Neural cell (in vitro differentiated cells): ENCODE data around the gene EGLN2. TPM values are rescaled to one million over a fixed set of nuclear protein-coding genes. Genes with fewer than 3 reads are reported as not detected.

Source experiments
- H2AFZ ChIP-seq: fragments of 200-600, 300-800 bp; sonication (generic), shearing (Covaris generic); 2 replicates; pipeline ENCODE4 v1.6.0; 2014; ENCODE audit warnings: low read depth, mild to moderate bottlenecking, antibody characterized with exemption, low read length, moderate library complexity
- H3F3A ChIP-seq: fragments of 200-600 bp; shearing (Covaris generic); 2 replicates; pipeline ENCODE4 v1.6.1; 2016; ENCODE audit warnings: mild to moderate bottlenecking, moderate library complexity, mixed read lengths, antibody characterized with exemption, low read length; ENCODE audit not compliant: insufficient read depth, poor library complexity, severe bottlenecking
- H3K27ac ChIP-seq: fragments of 200-600, 300-800 bp; sonication (generic), shearing (Covaris generic); 2 replicates; pipeline ENCODE4 v1.5.1; 2014; ENCODE audit warnings: mild to moderate bottlenecking, low read length, moderate library complexity
- H3K27me3 ChIP-seq: fragments of 300-800, 200-600 bp; sonication (generic), shearing (Covaris generic); 2 replicates; pipeline ENCODE4 v1.6.0; 2014; ENCODE audit warnings: mild to moderate bottlenecking, low read depth, low read length, moderate library complexity; ENCODE audit not compliant: insufficient read depth
- H3K36me3 ChIP-seq: fragments of 300-800, 200-600 bp; sonication (generic), shearing (Covaris generic); 2 replicates; pipeline ENCODE4 v1.5.1; 2014; ENCODE audit warnings: mild to moderate bottlenecking, antibody characterized with exemption, low read length, moderate library complexity; ENCODE audit not compliant: insufficient read depth
- H3K4me2 ChIP-seq: fragments of 300-800, 200-600 bp; sonication (generic), shearing (Covaris generic); 2 replicates; pipeline ENCODE4 v1.6.0; 2014; ENCODE audit warnings: mild to moderate bottlenecking, low read length
- H3K4me3 ChIP-seq: fragments of 300-800, 200-600 bp; sonication (generic), shearing (Covaris generic); 2 replicates; pipeline ENCODE4 v1.5.1; 2014; ENCODE audit warnings: mild to moderate bottlenecking, low read length, moderate library complexity
- H3K79me2 ChIP-seq: fragments of 200-600 bp; shearing (Covaris generic); replicated peaks from 2 replicates; pipeline ENCODE4 v1.6.0; 2014; ENCODE audit warnings: mild to moderate bottlenecking, low read length, moderate library complexity; ENCODE audit not compliant: insufficient read depth
- H3K9ac ChIP-seq: fragments of 300-800, 200-600 bp; sonication (generic), shearing (Covaris generic); 2 replicates; pipeline ENCODE4 v1.6.1; 2016; ENCODE audit warnings: mild to moderate bottlenecking, low read length, mixed read lengths
- H3K9me2 ChIP-seq: fragments of 200-600 bp; shearing (Covaris generic); 2 replicates; pipeline ENCODE4 v1.6.1; 2016; ENCODE audit warnings: mild to moderate bottlenecking, low read length, mixed read lengths; ENCODE audit not compliant: insufficient read depth
- H3K9me3 ChIP-seq: fragments of 200-600, 300-800 bp; sonication (generic), shearing (Covaris generic); 2 replicates; pipeline ENCODE4 v1.6.1; 2016; ENCODE audit warnings: mild to moderate bottlenecking, mixed run types, low read length, moderate library complexity, mixed read lengths
- H4K20me1 ChIP-seq: fragments of 200-600 bp; shearing (Covaris generic); 2 replicates; pipeline ENCODE4 v1.6.1; 2016; ENCODE audit warnings: mild to moderate bottlenecking, mixed run types; ENCODE audit not compliant: insufficient read depth
- CTCF ChIP-seq: fragments of 450-650 bp; IDR thresholded peaks from 2 replicates; pipeline ENCODE4 v1.5.1; 2014; ENCODE audit warnings: antibody characterized with exemption, mild to moderate bottlenecking, moderate library complexity; ENCODE audit not compliant: poor library complexity, severe bottlenecking
- EP300 ChIP-seq: fragments of 450-650 bp; conservative IDR thresholded peaks from 2 replicates; pipeline ENCODE4 v1.6.1; 2014; ENCODE audit warnings: antibody characterized with exemption, mild to moderate bottlenecking, moderate library complexity; ENCODE audit not compliant: poor library complexity, severe bottlenecking
- EZH2 ChIP-seq: fragments of 200-600, 300-800 bp; shearing (Covaris generic), sonication (generic); IDR thresholded peaks from 2 replicates; pipeline ENCODE4 v1.6.1; 2014; ENCODE audit warnings: antibody characterized with exemption, low read length, borderline replicate concordance, mild to moderate bottlenecking; ENCODE audit not compliant: insufficient read depth, poor library complexity, severe bottlenecking
- MXI1 ChIP-seq: fragments of 450-650 bp; conservative IDR thresholded peaks from 2 replicates; pipeline ENCODE4 v1.6.1; 2014; ENCODE audit warnings: antibody characterized with exemption, mild to moderate bottlenecking; ENCODE audit not compliant: poor library complexity, severe bottlenecking
- POLR2AphosphoS5 ChIP-seq: IDR thresholded peaks from 2 replicates; pipeline ENCODE4 v1.6.1; 2012
- RAD21 ChIP-seq: fragments of 450-650 bp; conservative IDR thresholded peaks from 2 replicates; pipeline ENCODE4 v1.6.1; 2014; ENCODE audit warnings: antibody characterized with exemption, mild to moderate bottlenecking, moderate library complexity
- SMC3 ChIP-seq: fragments of 450-650 bp; conservative IDR thresholded peaks from 2 replicates; pipeline ENCODE4 v1.6.1; 2014; ENCODE audit warnings: antibody characterized with exemption, mild to moderate bottlenecking, moderate library complexity; ENCODE audit not compliant: poor library complexity
- TAF1 ChIP-seq: IDR thresholded peaks from 2 replicates; pipeline ENCODE4 v1.6.1; 2012; ENCODE audit warnings: low read depth
- polyA plus RNA-seq: library from polyadenylated mRNA; depleted of rRNA; stranded (reverse); fragments of >200 nt; gene quantifications from 2 replicates; pipeline ENCODE4 v1.2.3, GENCODE V29; 2014
- TF ChIP-seq, protein P1 (sequence below): IDR thresholded peaks from 2 replicates; pipeline ENCODE4 v1.6.1; 2012; ENCODE audit warnings: borderline replicate concordance

Gene EGLN2
- polyA plus RNA-seq, 1 donor from 2014 or later = 112 TPM

- no peak overlapping the region for H3K9ac ChIP-seq
- TF ChIP-seq EZH2 = no peak
- no peak for TF ChIP-seq RAD21
- no peak for TF ChIP-seq TAF1
- no peak for TF ChIP-seq MXI1
- no peak for TF ChIP-seq EP300
- no peak for TF ChIP-seq SMC3
- no peak for TF ChIP-seq CTCF
- TF ChIP-seq POLR2AphosphoS5 = no peak
- TF ChIP-seq, protein P1, sequence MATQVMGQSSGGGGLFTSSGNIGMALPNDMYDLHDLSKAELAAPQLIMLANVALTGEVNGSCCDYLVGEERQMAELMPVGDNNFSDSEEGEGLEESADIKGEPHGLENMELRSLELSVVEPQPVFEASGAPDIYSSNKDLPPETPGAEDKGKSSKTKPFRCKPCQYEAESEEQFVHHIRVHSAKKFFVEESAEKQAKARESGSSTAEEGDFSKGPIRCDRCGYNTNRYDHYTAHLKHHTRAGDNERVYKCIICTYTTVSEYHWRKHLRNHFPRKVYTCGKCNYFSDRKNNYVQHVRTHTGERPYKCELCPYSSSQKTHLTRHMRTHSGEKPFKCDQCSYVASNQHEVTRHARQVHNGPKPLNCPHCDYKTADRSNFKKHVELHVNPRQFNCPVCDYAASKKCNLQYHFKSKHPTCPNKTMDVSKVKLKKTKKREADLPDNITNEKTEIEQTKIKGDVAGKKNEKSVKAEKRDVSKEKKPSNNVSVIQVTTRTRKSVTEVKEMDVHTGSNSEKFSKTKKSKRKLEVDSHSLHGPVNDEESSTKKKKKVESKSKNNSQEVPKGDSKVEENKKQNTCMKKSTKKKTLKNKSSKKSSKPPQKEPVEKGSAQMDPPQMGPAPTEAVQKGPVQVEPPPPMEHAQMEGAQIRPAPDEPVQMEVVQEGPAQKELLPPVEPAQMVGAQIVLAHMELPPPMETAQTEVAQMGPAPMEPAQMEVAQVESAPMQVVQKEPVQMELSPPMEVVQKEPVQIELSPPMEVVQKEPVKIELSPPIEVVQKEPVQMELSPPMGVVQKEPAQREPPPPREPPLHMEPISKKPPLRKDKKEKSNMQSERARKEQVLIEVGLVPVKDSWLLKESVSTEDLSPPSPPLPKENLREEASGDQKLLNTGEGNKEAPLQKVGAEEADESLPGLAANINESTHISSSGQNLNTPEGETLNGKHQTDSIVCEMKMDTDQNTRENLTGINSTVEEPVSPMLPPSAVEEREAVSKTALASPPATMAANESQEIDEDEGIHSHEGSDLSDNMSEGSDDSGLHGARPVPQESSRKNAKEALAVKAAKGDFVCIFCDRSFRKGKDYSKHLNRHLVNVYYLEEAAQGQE = no peak
- no peaks in the 10 kb centered on the region for H3K9me3 ChIP-seq
- no peaks in the 10 kb centered on the region for H3K9me2 ChIP-seq
- no peaks in the 10 kb centered on the region for H4K20me1 ChIP-seq
- H3K4me2 ChIP-seq = no peak overlapping the region
- H3F3A ChIP-seq = no peaks in the 10 kb centered on the region
- no peak overlapping the region for H3K27ac ChIP-seq
- no peak overlapping the region for H2AFZ ChIP-seq
- H3K4me3 ChIP-seq = no peak overlapping the region
- peaks cover 17% of the 10 kb centered on the region for H3K79me2 ChIP-seq
- no peaks in the 10 kb centered on the region for H3K27me3 ChIP-seq
- H3K36me3 ChIP-seq = no peaks in the 10 kb centered on the region
These were observed 39.6 kb upstream of the EGLN2 start for GRCh38 chr19:40759352-40759751.

DNA sequence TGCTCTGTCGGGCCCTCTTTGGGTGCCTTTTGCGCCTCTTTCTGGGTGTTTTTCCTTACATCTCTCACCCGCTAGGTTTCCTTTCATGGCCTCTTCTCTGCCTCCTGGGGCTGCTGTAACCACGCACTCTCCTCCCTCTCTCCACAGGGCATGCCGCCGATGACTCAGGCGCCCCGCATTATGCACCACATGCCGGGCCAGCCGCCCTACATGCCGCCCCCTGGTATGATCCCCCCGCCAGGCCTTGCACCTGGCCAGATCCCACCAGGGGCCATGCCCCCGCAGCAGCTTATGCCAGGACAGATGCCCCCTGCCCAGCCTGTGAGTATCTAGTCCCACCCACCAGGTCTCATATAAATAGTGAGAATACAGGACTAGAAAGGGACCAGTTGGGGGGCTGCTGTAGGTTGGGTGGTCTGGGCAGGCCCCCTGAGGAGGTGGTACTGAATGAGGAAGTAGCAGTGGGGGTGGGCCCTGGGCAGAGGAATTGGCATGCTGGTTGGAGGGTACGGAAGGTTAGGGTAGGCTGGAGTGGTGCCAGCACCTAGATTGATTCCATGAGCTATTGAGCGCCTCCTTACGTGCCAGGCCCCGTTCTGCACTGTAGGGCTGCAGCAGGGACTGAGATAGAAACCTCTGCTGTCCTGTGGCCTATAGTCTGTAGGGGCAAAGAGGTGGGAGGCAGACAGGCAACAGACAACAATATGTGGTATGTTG is 36.1 kb upstream of the EGLN2 start:
- Histone ChIP-seq H3K27ac (no peak overlapping the region), H3K27me3 (no peaks in the 10 kb centered on the region), H3F3A (no peaks in the 10 kb centered on the region), H3K4me3 (no peak overlapping the region), H2AFZ (no peak overlapping the region), H3K36me3 (no peaks in the 10 kb centered on the region), H4K20me1 (no peaks in the 10 kb centered on the region), H3K9me2 (no peaks in the 10 kb centered on the region), H3K79me2 (no peaks in the 10 kb centered on the region), H3K9me3 (no peaks in the 10 kb centered on the region), H3K9ac (no peak overlapping the region), H3K4me2 (no peak overlapping the region)
- no peak for TF ChIP-seq TAF1
- TF ChIP-seq MXI1 = no peak
- no peak for TF ChIP-seq POLR2AphosphoS5
